Fibroblast of mammary gland (primary cell): ENCODE data around the gene EXO5.
"Not testable (repeated sequence)": the region's sequence is repeated elsewhere in the genome, so short reads cannot be mapped to it uniquely, and the experiment has no call there.

Source experiments
- DNase-seq: peaks from one replicate; pipeline ENCODE4 v3.0.0-alpha.2; 2010; ENCODE audit warnings: low read depth
- H3K4me3 ChIP-seq: 2 replicates; pipeline ENCODE4 v1.5.1; 2011; ENCODE audit warnings: low read depth, mild to moderate bottlenecking, low read length, moderate library complexity; ENCODE audit not compliant: control insufficient read depth
- TF ChIP-seq, protein P1 (sequence below): conservative IDR thresholded peaks from 2 replicates; pipeline ENCODE4 v1.5.1; 2011; ENCODE audit warnings: low read depth, low read length, inconsistent platforms; ENCODE audit not compliant: control insufficient read depth, insufficient read depth

EXO5 gene

DNA sequence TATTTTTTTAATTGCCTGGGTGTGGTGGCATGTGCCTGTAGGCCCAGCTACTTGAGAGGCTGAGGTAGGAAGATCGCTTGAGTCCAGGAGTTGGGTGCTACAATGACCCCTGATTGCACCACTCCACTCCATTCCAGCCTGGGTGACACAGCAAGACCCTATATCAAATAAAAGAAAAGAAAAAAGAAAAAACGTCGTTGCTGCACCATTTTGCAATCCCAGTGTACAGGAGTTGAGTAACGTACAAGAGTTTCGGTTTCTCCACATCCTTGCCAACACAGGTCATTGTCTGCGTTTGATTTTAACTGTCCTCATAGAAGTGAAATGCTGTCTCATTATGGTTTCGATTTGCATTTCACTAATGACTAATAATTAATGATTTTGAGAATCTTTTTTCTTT lies 30.8 kb downstream of the EXO5 start:
- no peak overlapping the region for H3K4me3 ChIP-seq
- TF ChIP-seq, protein P1, sequence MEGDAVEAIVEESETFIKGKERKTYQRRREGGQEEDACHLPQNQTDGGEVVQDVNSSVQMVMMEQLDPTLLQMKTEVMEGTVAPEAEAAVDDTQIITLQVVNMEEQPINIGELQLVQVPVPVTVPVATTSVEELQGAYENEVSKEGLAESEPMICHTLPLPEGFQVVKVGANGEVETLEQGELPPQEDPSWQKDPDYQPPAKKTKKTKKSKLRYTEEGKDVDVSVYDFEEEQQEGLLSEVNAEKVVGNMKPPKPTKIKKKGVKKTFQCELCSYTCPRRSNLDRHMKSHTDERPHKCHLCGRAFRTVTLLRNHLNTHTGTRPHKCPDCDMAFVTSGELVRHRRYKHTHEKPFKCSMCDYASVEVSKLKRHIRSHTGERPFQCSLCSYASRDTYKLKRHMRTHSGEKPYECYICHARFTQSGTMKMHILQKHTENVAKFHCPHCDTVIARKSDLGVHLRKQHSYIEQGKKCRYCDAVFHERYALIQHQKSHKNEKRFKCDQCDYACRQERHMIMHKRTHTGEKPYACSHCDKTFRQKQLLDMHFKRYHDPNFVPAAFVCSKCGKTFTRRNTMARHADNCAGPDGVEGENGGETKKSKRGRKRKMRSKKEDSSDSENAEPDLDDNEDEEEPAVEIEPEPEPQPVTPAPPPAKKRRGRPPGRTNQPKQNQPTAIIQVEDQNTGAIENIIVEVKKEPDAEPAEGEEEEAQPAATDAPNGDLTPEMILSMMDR = no peak
- DNase-seq = no peak

DNA sequence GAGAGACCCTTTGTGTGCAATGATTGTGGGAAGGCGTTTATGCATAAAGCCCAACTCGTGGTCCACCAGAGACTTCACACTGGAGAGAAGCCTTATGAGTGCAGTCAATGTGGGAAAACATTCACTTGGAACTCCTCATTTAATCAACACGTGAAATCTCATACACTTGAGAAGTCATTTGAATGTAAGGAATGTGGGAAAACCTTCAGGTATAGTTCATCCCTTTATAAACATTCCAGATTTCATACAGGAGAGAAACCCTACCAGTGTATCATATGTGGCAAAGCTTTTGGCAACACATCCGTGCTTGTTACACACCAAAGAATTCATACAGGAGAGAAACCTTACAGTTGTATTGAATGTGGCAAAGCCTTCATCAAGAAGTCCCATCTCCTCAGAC lies 38.4 kb downstream of the EXO5 start:
- DNase-seq = no peak
- TF ChIP-seq, protein P1 = no peak
- no peak overlapping the region for H3K4me3 ChIP-seq

DNA sequence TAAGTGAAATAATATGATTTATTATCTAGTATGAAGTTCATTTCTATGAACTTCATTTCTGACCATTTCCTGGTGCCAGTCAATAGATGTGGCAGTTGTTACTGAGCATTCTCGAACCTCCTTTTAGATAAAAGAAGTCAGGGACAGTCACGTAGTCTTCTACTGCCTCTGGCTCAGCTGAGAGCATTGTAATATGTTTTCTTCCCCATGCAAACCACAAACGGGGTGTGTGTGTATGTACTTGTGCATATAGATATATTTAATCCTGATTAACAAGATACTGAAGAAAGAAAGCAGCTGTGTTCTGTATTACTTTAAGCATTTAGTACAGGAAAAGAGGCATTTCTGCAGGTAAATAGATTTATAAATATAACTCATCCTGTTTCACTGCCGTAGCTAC lies 44.5 kb downstream of the EXO5 start:
- no peak overlapping the region for H3K4me3 ChIP-seq
- no peak for DNase-seq
- TF ChIP-seq, protein P1 = no peak

DNA sequence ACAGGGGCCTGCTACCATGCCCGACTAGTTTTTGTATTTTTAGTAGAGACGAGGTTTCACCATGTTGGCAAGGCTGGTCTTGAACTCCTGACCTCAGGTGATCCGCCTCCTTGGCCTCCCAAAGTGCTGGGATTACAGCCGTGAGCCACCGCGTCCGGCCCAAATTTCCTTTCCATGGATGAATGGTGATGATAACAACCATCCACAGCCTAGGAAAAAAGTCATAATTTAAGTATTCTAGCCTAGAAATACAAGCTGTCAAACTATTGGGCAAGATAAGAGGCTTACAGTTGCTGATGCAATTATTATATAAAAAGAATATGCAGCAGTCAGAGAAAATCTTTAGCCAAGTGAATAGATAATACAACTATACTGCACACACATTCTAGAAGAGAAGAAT lies 46.2 kb downstream of the EXO5 start:
- DNase-seq = not testable (repeated sequence)

DNA sequence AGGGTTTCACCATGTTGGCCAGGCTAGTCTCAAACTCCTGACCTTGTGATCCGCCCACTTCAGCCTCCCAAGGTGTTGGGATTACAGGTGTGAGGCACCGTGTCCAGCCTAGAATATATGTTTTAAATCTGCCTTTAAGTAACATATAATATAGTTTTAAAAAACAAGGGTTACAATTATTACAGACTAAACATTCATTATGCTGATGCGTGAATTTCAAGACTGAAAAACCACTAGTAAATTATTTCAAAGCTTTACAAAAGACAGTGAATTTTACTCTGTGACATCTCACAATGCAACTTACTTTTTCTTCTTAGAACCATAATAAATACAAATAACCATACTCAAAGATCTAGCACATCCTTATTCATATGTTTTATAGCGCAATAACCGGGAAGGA lies 47.6 kb downstream of the EXO5 start:
- no peak overlapping the region for H3K4me3 ChIP-seq
- TF ChIP-seq, protein P1 = no peak
- no peak for DNase-seq

More for the DNA sequence above, 46.2 kb downstream of the EXO5 start:
- not testable (repeated sequence) for H3K4me3 ChIP-seq

DNA sequence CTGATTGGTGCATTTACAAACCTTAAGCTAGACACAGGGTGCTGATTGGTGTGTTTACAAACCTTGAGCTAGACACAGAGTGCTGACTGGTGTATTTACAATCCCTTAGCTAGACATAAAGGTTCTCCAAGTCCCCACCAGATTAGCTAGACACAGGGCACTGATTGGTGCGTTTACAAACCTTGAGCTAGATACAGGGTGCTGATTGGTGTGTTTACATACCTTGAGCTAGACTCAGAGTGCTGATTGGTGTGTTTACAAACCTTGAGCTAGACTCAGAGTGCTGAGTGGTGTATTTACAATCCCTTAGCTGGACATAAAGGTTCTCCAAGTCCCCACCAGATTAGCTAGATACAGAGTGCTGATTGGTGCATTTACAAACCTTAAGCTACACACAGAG lies 49.7 kb downstream of the EXO5 start:
- DNase-seq, H3K4me3 ChIP-seq: not testable (repeated sequence)

DNA sequence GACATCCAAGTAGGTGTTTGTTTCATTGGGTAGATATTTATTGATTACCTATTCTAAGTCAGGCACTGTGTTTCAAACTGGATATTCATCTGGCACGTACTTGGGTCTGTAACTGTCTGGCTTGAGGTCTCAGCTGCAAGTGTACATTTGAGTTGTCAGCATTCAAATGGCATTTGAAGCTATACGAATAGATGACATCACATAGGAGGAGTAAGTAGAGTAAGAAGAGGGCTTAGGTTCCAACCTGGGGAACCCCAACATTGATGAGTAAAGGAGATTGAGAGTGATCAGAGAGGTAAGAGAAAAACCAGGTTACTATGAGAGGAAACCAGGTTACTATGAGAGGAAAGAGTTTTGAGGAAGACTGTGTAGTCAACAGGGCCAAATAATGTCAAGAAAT lies 53.6 kb downstream of the EXO5 start:
- H3K4me3 ChIP-seq = no peak overlapping the region
- TF ChIP-seq, protein P1 = no peak
- no peak for DNase-seq

DNA sequence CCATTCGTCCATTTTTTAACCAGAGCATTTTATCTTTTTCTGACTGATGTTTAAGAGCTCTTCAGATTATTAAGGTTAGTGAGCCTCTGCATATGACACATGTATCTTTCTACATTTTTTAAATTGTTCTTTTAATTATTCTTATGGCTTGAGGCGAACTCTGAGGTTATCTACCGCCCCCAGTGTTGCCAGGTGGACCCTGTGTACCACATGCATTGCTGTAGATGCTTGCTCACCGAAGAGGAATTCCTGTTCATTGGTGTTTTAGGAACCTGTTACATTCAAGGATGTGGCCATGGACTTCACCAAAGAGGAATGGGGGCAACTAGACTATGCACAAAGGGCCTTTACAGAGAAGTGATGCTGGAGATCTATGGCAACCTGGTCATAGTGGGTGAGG lies 54.7 kb downstream of the EXO5 start:
- no peak overlapping the region for H3K4me3 ChIP-seq
- TF ChIP-seq, protein P1 = no peak
- DNase-seq = no peak
